H1 (cell line): ENCODE data around the gene CIBAR2.

Source experiments
- GABPA ChIP-seq: IDR thresholded peaks from 2 replicates; pipeline ENCODE4 v1.6.1; 2011; ENCODE audit warnings: mild to moderate bottlenecking, low read length, moderate library complexity, borderline replicate concordance; ENCODE audit not compliant: insufficient read depth
- HDAC2 ChIP-seq, 2 experiments: fragments of 300-600 bp in 1 of 2; sonication (generic) in 1 of 2; IDR thresholded peaks; 2 replicates each; pipeline ENCODE4 v1.6.1; 2011 to 2012; ENCODE audit warnings: low read depth in 2 of 2, low read length in 2 of 2, mild to moderate bottlenecking in 2 of 2, moderate library complexity in 2 of 2, borderline replicate concordance in 1 of 2, inconsistent platforms in 1 of 2
- KDM5A ChIP-seq: fragments of 200-600 bp; IDR thresholded peaks from 2 replicates; pipeline ENCODE4 v1.7.1; 2012; ENCODE audit warnings: mild to moderate bottlenecking, low read length, inconsistent platforms, mixed read lengths
- POLR2A ChIP-seq, 2 experiments: IDR thresholded peaks; 1 replicate in 1 of 2; 2 replicates in 1 of 2; pipeline ENCODE4 v1.6.1; 2011; ENCODE audit warnings: low read depth in 2 of 2, low read length in 2 of 2, mild to moderate bottlenecking in 2 of 2; ENCODE audit errors: control extremely low read depth in 1 of 2
- RAD21 ChIP-seq, 2 experiments: IDR thresholded peaks in 1 of 2; conservative IDR thresholded peaks in 1 of 2; 2 replicates each; pipeline ENCODE4 v1.6.1; 2011; ENCODE audit warnings: low read depth in 2 of 2, low read length in 2 of 2, improper control_type of control experiment in 1 of 2, inconsistent platforms in 1 of 2, mild to moderate bottlenecking in 1 of 2, moderate library complexity in 1 of 2
- SIN3A ChIP-seq, 2 experiments: IDR thresholded peaks in 1 of 2; conservative IDR thresholded peaks in 1 of 2; 2 replicates each; pipeline ENCODE4 v1.6.1; 2011 to 2012; ENCODE audit warnings: low read length in 2 of 2, improper control_type of control experiment in 1 of 2, low read depth in 1 of 2, mild to moderate bottlenecking in 1 of 2
- SP1 ChIP-seq: IDR thresholded peaks from 2 replicates; pipeline ENCODE4 v1.6.1; 2011; ENCODE audit warnings: low read depth, low read length
- SP2 ChIP-seq: IDR thresholded peaks from 2 replicates; pipeline ENCODE4 v1.6.1; 2012; ENCODE audit warnings: mild to moderate bottlenecking, low read length, inconsistent platforms
- SRF ChIP-seq: IDR thresholded peaks from 2 replicates; pipeline ENCODE4 v1.6.1; 2011; ENCODE audit warnings: mild to moderate bottlenecking, low read depth, low read length, moderate library complexity
- TCF12 ChIP-seq: IDR thresholded peaks from 2 replicates; pipeline ENCODE4 v1.6.1; 2011; ENCODE audit warnings: low read depth, mild to moderate bottlenecking, low read length
- ZNF274 ChIP-seq: IDR thresholded peaks from 2 replicates; pipeline ENCODE4 v1.7.0; 2012; ENCODE audit warnings: low read length, borderline replicate concordance; ENCODE audit errors: extremely low read depth
- TF ChIP-seq, protein P1 (sequence below), 3 experiments: IDR thresholded peaks; 1 replicate in 2 of 3; 2 replicates in 1 of 3; pipeline versions ENCODE4 v1.5.1 to v1.6.1; 2011; ENCODE audit warnings: low read length in 3 of 3, mild to moderate bottlenecking in 3 of 3, inconsistent platforms in 2 of 3, low read depth in 1 of 3, moderate library complexity in 1 of 3; ENCODE audit not compliant: insufficient read depth in 1 of 3; ENCODE audit errors: control extremely low read depth in 1 of 3

GRCh38 chr16:85051683-85052082 is 60.6 kb downstream of the CIBAR2 start:
- TF ChIP-seq, protein P1, sequence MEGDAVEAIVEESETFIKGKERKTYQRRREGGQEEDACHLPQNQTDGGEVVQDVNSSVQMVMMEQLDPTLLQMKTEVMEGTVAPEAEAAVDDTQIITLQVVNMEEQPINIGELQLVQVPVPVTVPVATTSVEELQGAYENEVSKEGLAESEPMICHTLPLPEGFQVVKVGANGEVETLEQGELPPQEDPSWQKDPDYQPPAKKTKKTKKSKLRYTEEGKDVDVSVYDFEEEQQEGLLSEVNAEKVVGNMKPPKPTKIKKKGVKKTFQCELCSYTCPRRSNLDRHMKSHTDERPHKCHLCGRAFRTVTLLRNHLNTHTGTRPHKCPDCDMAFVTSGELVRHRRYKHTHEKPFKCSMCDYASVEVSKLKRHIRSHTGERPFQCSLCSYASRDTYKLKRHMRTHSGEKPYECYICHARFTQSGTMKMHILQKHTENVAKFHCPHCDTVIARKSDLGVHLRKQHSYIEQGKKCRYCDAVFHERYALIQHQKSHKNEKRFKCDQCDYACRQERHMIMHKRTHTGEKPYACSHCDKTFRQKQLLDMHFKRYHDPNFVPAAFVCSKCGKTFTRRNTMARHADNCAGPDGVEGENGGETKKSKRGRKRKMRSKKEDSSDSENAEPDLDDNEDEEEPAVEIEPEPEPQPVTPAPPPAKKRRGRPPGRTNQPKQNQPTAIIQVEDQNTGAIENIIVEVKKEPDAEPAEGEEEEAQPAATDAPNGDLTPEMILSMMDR (IDR thresholded peaks at IDR 0.05; ENCODE audit: control extremely low read depth in 1 of 3, insufficient read depth in 1 of 3, low read depth in 1 of 3, low read length in 3 of 3): no peak
- no peak for TF ChIP-seq ZNF274
- no peak for TF ChIP-seq SP2
- no peak for TF ChIP-seq SP1
- no peak for TF ChIP-seq GABPA
- no peak for TF ChIP-seq SIN3A (conservative IDR thresholded peaks at IDR 0.05 in 1 of 2, IDR thresholded peaks at IDR 0.05 in 1 of 2; ENCODE audit: low read depth in 1 of 2, low read length in 2 of 2)
- no peak for TF ChIP-seq TCF12
- no peak for TF ChIP-seq POLR2A (IDR thresholded peaks at IDR 0.05; ENCODE audit: control extremely low read depth in 1 of 2, low read depth in 2 of 2, low read length in 2 of 2)
- no peak for TF ChIP-seq HDAC2 (IDR thresholded peaks at IDR 0.05; ENCODE audit: borderline replicate concordance in 1 of 2, low read depth in 2 of 2, low read length in 2 of 2)
- no peak for TF ChIP-seq SRF
- TF ChIP-seq KDM5A: no peak
- no peak for TF ChIP-seq RAD21 (IDR thresholded peaks at IDR 0.05 in 1 of 2, conservative IDR thresholded peaks at IDR 0.05 in 1 of 2; ENCODE audit: low read depth in 2 of 2, low read length in 2 of 2)
